Measurements from ENCODE around the gene TRPV3.
"Not testable (repeated sequence)": the region's sequence is repeated elsewhere in the genome, so short reads cannot be mapped to it uniquely, and the experiment has no call there.

TRPV3 gene

GRCh38 chr17:3526971-3527370, 30.6 kb downstream of the TRPV3 start:
- DNase-seq (ENCODE audit: low read depth in 2 of 2, low spot score in 1 of 2), result no peak

GRCh38 chr17:3526491-3526890, 31.1 kb downstream of the TRPV3 start:
- DNase-seq (ENCODE audit: low read depth in 2 of 2, low spot score in 1 of 2), result no peak

- no peak for DNase-seq (ENCODE audit: low read depth in 2 of 2, low spot score in 1 of 2)
Observed at GRCh38 chr17:3524024-3524423, 33.6 kb downstream of the TRPV3 start.

DNA sequence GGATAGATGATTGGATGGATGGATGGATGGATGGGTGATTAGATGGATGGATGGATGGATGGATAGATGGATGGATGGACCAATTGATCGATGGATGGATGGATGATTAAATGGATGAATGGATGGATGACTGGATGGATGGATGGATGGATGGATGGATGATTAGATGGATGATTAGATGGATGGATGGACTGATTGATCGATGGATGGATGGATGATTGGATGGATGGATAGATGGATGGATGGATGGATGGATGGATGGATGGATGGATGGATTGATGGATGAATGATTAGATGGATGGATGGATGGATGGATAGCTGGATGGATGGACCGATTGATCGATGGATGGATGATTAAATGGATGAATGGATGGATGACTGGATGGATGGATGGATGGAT, 38.1 kb downstream of the TRPV3 start:
- not testable (repeated sequence) for DNase-seq (ENCODE audit: low read depth in 2 of 2, low spot score in 1 of 2)

DNA sequence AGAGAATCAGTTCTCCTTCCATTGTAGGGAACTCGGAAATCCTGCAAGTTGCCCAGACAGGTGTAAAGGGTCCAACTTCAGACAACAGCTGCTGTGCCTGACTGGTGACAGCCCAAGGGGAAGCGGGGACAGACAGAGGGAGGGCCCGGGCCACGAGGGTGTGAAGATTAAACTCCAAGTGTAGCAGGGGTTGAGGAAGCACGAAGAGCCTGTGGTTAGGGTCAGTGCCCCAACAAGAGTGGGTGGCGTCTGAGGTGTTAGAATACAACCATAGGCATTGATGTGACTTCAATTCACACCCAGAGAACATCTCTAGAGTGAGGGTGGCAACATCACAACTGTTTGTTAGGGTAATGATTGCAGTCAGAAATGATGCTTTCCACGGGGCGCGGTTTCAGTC, 42.7 kb downstream of the TRPV3 start:
- no peak for DNase-seq (ENCODE audit: low read depth in 2 of 2, low spot score in 1 of 2)

- DNase-seq (ENCODE audit: low read depth in 2 of 2, low spot score in 1 of 2), result not testable (repeated sequence)
Observed at GRCh38 chr17:3514167-3514566, 43.4 kb downstream of the TRPV3 start.

DNA sequence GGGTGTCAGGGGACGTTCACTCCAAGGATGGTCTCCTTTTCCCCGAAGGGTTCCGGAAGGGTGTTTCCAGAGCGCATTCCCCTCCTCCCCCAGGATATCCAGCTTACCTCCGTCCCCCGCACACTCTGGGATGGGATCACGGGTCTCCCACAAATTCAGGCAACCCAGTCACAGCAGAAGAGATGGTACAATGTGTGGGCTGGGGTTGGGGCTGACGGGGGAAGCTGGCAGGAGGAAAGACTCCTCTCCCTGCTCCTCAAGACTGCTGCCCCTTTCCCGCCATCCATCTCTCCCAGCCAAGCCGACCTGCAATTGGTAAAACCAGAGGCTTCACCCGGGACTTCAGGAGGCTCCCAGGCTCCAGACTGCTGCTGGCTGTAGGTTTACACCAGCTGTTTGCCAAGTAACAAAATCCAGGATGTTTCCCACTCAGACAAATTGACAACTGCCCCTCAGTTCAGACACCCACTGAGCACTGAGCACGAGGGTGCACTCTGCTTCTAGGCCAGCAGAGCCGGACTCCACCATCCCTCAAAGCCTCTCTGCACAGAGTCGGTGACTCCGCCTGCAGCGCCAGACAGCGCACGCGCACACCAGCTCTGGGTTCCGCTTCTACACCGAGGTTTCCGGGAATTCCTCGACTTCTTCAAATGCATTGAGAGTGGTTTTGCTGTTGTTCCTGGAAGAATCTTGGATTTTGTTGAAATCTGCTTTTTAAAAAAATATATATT, 44.1 kb downstream of the TRPV3 start:
- DNase-seq (ENCODE audit: low read depth in 2 of 2, low spot score in 1 of 2), result no peak

GRCh38 chr17:3512505-3513171, 45.0 kb downstream of the TRPV3 start:
- DNase-seq (ENCODE audit: low read depth in 2 of 2, low spot score in 1 of 2), result no peak

- DNase-seq (ENCODE audit: low read depth in 2 of 2, low spot score in 1 of 2), result no peak
Observed at GRCh38 chr17:3511852-3512504, 45.6 kb downstream of the TRPV3 start.

DNA sequence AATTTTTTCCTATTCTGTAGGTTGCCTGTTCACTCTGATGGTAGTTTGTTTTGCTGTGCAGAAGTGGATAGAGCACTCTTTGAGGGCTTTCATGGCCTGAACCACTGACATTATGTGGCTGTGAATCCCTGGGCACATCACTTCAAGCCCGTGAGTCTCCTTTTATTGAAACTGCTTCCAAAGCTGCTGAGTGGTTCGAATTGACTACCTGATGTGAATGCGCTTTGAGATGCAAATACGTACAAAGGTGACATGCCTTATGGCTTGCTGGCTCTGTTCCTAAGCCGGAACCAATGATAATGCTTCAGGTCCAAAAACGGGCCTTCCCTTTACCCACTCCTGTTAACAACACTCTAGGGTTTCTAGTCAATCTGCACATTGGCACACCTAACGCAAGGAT, 47.5 kb downstream of the TRPV3 start:
- DNase-seq (ENCODE audit: low read depth in 2 of 2, low spot score in 1 of 2), result no peak

GRCh38 chr17:3507869-3508268, 49.7 kb downstream of the TRPV3 start:
- no peak for DNase-seq (ENCODE audit: low read depth in 2 of 2, low spot score in 1 of 2)

DNA sequence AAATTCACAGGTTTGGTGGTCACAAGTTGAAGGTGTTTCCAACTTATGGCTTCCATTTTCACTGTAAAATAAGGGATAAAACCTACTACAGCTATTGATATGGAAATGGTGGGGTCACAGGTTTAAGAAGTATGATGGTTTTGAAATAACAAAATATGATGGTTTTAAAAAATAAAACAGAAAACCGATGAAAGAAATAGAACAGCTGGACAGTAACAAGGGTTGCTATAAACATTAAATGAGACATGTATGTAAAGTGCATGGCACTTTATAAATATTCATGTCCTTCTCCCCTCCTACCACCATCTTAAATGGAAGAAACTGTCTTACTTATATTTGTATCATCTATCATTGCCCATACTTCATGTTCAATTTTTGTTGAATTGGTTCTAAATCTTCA, 50.5 kb downstream of the TRPV3 start:
- no peak for DNase-seq (ENCODE audit: low read depth in 2 of 2, low spot score in 1 of 2)

GRCh38 chr17:3506054-3506453, 51.6 kb downstream of the TRPV3 start:
- no peak for DNase-seq (ENCODE audit: low read depth in 2 of 2, low spot score in 1 of 2)

- no peak for DNase-seq (ENCODE audit: low read depth in 2 of 2, low spot score in 1 of 2)
Observed at GRCh38 chr17:3505008-3505407, 52.6 kb downstream of the TRPV3 start.

DNA sequence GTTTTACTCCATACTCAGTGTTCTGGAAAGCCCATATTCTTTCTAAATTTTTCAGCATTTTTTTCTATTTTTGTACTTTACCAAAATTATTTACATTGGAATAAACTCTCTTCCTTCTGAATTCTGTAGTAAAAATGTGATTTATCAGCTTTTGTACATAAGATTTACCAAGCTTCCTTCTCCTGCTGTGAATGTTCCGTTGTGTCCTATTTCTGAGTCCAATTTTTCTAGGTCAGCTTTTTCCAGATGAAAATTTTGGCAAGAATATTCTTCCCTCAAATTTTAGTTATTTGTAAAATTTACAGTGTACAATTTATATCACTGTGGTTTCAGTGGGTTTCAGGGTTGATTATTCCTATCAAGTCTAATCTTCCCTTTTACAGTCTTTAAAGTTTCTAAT, 54.3 kb downstream of the TRPV3 start:
- no peak for DNase-seq (ENCODE audit: low read depth in 2 of 2, low spot score in 1 of 2)

GRCh38 chr17:3502466-3502865, 55.1 kb downstream of the TRPV3 start:
- DNase-seq (ENCODE audit: low read depth in 2 of 2, low spot score in 1 of 2), result no peak

DNA sequence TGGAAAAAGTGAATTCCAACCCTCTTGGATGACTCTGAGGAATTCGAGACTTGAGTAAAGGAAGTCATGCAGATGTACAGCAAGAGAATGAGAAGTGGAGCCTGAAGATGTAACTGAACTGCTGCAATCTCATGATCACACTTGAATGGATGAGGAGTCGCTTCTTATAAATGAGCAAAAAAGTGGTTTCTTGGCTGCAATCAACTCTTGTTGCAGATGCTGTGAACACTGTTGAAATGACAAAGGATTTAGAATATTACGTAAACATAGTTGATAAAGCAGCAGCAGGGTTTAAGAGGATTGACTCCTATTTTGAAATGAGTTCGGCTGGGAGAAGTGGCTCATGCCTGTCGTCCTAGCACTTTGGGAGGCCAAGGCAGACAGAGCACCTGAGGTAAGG, 56.3 kb downstream of the TRPV3 start:
- DNase-seq (ENCODE audit: low read depth in 2 of 2, low spot score in 1 of 2), result no peak

DNA sequence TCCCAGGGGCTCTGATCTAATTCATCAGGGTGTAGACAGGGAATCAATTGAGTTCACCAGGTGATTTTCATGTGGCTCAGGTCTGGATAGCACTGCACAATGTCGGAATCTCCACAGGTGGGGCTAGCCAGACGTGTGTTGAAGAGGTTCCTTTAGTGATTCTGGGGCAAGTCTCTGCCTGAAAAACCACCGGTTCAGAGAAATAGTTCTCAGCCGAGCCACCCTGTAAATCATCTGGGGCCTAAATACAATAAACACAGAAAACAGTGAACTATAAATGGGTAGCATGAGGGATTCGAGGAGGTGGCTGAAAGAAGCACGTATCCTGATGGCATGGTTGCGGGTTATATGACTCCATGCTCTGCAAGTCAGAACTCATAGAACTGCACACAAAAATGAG, 60.5 kb downstream of the TRPV3 start:
- no peak for DNase-seq (ENCODE audit: low read depth in 2 of 2, low spot score in 1 of 2)

DNA sequence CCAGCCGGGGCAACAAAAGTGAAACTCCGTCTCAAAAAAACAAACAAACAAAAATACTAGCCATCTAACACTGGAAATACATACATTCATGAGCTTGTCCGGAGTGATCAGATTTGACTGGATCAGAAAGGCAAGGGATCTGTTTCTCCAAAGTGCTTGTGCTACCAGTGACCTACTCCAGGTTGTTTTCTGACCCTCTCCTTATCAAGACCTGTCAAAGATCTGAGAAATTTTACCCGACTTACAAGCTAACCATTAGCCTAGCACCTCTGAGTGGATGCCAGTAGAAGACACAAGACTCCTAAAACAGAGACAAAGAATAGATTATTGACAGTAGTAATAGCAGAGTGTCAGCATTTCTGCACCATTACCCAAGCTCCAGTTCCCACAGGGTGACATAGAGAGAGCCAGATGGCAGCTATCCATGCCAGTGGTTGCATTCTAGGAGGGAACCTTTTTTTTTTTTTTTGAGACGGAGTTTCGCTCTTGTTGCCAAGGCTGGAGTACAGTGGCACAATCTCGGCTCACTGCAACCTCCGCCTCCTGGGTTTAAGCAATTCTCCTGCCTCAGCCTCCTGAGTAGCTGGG, 72.0 kb downstream of the TRPV3 start:
- DNase-seq (ENCODE audit: low read depth in 2 of 2, low spot score in 1 of 2), result no peak

DNA sequence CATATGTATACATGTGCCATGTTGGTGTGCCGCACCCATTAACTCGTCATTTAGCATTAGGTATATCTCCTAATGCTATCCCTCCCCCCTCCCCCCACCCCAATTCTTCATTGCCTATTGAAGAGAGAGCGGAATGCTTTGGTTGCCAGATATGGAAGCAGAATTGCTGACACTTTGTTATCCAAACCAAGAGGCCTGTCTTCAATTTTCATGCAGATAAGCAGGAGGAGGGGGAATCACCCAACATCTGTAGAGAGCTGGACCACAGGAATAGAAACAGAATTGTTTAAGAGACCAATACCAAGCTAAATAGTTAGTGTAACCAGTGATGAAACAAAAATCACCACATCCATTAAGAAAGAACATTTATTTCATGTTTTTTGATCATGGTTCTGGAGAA, 74.8 kb downstream of the TRPV3 start:
- no peak for DNase-seq (ENCODE audit: low read depth in 2 of 2, low spot score in 1 of 2)

DNA sequence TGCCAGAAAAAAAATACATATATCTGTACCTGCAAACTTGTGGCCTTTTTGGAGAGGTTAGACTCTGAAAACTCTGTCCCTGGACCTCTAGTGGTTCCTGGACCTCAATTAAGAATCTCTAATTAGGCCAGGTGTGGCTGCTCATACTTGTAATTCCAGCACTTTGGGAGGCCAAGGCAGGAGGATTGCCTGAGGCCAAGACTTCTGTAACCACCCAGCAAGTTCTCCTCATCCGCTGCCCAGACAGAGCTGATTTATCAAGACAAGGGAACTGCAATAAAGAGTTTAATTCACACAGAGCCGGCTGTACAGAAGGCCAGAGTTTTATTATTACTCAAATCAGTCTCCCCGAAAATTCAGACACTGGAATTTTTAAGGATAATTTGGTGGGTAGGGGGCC, 77.6 kb downstream of the TRPV3 start:
- DNase-seq (ENCODE audit: low read depth in 2 of 2, low spot score in 1 of 2), result no peak
